Islet of Langerhans (tissue), 1 donor: ENCODE results near the gene MRPS12.
"Not testable (repeated sequence)": the region's sequence is repeated elsewhere in the genome, so short reads cannot be mapped to it uniquely, and the experiment has no call there.

ENCODE experiments used
- FAIRE-seq: peaks from one replicate; lab custom pipeline; 2011; peaks lifted over from hg19 to GRCh38; lab: Jason Lieb, UNC

Gene MRPS12

DNA sequence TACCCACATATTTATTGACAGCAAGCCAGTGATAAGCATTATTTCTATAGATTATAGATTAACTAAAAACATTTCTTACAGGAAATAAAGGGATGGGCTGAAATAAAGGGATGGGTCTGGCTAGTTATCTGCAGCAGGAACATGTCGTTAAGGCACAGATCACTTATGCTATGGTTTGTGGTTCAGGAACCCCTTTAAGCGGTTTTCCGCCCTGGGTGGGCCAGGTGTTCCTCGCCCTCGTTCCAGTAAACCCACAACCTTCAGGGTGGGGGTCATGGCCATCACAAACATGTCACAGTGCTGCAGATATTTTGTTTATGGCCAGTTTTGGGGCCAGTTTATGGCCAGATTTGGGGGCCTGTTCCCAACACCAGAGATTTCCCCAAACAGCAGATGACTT lies 10.7 kb downstream of the MRPS12 start:
- FAIRE-seq, result not testable (repeated sequence)

DNA sequence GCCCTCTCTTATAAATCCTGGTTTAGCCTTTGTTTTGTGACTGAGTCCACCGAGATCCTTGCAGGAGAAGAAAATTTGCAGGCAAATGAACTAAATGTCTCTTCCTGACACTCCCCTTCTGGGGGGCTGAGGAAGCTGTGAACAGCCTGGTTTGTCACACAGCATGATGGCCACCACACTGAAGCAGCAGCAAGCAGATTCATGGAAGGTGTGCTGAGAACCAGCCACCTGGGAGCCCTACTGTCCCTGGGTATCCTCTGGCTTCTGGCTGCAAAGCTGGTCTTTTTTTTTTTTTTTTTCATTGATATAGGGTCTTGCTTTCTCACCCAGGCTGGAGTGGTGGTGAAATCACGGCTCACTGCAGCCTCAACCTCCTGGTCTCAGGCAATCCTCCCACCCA lies 11.2 kb downstream of the MRPS12 start:
- no peak for FAIRE-seq

DNA sequence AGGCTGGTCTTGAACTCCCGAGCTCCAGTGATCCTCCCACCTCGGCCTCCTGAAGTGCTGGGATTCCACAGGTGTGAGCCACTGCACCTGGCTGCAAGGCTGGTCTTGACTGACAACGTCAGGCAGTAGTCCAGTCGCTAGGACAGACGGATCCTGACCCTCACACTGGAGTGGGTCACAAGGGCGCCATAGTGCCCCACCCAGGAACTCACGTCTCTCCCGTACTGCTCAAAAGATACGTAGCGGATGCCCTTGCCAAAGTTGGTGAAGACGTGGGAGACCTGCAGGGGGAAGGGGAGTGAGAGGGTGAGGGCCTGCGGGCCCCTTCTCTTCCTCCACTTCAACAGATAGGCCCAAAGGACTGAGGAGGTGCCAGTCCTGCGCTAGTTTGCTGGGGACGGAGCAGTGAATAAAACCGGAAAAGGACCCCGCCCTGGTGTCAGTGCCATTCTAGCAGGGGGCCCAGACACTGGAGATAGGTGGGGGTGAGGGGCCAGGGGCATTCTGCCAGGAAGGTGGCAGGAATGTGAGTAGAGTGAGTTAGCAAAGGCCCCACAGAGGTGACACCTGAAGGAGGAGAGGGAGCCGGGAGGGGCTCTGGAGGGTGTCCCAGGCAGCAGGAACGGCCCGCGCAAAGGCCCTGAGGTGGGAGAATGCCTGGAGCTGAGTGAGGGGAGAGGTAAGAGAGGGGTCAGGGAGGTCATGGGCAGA lies 11.9 kb downstream of the MRPS12 start:
- FAIRE-seq, result no peak

DNA sequence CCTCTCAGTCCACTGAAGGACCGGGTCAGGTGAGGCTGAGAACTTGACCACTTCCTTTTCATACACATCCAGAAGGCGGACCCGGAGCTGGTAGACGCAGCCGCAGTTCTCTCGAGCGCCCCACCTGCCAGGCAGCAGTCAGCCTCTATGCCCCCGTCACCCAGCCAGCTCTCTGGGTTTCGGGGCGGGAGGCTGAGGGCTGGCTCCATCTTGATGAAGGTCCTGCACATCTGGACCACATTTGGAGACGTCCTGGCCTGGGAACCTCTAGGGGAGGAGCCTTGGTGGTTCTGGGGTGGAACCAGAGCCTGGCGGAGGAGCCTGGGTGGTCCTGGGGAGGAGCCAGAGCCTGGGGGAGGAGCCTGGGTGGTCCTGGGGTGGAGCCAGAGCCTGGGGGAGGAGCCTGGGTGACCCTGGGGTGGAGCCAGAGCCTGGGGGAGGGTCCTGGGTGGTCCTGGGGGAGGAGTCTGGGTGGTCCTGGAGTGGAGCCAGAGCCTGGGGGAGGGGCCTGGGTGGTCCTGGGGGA lies 14.3 kb downstream of the MRPS12 start:
- FAIRE-seq, result no peak

DNA sequence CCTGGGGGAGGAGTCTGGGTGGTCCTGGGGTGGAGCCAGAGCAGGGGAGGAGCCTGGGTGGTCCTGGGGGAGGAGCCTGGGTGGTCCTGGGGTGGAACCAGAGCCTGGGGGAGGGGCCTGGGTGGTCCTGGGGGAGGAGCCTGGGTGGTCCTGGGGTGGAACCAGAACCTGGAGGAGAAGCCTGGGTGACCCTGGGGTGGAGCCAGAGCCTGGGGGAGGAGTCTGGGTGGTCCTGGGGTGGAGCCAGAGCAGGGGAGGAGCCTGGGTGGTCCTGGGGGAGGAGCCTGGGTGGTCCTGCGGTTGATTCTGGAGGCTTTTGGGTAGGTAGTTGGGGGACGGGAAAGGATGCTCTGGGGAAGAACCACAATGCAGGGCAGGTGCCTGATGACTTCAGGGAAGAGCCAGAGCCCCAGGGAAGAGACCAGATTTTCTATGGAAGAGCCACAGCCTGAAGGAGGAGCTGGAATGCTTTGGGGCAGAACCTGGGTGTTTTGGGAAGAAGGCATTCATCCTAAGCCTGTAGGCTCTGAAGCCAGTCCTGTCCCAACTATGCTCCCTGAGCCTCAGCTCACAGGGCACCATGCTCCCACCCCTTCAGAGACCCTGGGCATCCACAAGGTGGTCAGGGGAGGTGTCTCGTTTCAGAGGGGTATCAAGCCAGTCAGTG lies 15.0 kb downstream of the MRPS12 start:
- FAIRE-seq, result no peak

DNA sequence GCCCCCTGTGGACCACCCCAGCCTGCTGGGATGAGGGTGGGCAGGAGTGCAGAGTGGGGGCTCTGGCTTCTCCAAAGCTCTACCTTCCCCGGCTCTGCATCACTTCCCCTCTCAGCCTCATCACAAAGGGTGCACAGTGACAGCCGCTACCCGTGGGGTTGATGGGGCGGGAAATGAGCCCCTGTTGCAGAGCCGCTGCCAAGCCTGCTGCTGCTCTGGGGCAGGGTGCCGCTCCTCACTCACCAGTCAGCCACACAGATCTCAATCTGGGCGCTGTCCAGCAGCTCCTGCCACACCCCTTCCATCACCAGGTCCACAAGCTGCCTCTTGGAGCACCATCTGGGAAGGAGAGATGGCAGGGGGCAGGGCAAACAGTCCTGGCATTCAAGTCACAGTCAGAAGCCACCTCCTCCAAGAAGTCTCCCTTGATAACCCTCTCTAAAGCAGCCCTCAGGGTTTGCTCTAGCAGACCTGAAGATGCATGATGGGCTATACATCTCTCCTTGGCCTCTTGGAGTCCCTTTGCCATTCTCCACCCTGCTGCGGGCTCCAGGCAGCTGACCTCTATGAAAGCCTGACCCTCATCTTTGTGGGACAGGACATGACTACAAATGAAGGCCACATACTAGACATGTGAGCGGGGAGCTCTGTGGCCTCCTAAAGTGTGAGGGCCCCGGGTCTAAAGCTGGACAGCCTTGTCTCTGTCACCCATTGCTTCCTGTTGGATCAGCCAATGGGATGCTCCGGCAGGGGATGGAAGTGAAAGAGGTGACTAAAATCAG lies 15.7 kb downstream of the MRPS12 start:
- FAIRE-seq, result no peak

DNA sequence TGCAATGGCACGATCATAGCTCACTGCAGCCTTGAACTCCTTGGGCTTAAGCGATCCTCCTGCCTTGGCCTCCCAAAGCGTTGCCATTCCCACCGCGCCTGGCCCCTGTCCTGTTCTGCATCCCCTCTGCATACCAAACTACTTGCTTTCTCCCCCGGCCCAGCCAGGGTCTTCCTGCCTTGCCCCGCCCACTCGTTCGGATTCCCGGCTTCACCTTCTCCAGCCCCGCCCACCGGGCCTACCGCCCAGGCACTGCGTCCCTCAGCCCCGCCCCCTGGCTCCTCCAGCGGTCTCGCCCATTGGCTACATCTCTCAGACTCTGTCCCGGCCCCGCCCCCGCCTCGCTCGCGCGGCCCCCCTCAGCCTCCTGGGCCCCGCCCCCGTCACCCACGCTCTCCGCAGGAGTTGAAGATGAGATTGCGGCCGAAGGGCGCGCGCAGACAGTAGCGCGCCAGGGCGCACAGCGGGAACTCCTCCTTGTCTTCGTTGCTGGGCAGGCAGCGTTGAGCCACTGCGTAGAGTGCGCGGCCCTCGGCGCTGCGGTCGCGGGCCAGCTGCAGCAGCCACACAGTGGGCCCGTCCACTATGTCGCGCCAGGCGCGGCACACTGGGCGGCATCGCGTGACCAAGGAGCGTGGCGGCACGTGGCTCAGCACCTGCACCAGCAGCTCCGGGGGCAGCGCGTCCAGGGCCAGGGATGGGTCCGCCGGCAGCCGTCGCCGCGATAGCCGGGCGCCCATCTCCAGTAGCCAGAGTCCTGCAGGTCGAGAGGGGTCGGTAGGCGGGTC lies 19.0 kb downstream of the MRPS12 start:
- FAIRE-seq, result no peak

DNA sequence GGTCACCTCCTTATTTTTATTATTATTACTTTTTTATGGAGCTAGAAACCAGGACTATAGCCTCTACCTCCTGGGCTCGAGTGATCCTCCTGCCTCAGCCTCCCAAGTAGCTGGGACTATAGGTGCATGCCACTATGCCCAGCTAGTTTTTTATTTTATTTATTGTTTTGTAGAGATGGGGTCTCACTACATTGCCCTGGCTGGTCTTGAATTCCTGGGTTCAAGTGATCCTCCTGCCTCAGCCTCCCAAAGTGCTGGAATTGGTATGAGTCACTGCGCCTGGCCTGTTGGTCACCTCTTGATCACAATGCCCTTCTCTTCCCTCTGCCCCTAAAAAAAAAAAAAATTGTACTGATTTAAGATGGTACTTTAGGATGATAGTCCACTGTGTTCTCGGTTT lies 20.4 kb downstream of the MRPS12 start:
- no peak for FAIRE-seq

DNA sequence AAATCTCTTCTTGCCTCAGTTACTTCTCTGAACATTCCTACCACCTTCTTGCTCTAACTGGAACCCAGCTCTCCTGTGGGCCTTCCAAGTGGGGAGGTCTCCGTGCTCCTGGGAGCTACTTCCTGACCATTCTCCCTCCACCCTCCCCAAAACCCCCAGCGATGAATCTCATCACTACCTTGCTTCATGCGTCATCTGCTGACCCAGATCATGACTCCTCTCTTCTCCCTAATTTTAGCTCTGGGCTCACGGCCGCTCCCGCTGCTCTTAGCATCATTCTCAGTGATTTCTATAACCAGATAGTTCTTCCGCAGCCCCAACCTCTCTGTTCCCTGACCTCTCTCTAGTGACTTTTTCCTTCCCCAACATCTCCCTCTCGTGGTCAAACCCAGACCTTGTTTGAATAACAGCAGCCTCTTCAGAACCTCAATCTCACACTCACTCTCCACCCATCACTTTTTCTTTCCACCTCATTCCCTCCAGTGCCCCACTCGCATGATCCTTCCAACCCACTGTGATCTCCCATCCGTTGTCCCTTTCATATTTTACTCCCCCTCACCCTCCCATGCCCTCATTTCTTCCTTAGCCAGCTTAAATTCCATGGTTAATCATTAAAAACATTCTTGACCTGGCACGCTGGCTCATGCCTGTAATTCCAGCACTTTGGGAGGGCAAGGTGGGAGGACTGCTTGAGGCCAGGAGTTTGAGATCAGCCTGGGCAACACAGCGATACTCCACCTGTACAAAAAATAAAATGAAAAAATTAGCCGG lies 21.8 kb downstream of the MRPS12 start:
- FAIRE-seq, result no peak

DNA sequence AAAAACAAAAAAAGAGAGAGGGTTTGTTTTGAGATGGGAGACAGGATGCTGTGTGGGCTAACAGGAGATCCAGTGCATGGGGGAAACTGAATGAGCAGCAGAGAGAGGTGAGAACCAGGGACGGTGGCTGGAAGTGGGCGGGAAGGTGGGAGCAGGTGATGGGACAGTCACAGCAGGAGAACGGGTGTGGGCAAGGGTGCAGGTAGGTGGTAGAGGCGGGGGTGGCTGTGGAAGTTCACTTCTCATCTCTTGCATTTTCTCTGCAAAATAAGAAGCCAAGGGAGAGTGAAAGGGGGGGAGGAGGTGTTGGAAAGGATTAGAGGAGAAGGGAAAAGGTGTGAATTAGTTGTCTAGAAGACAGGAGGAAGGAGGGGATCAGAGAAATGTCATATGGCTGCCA lies 22.9 kb downstream of the MRPS12 start:
- FAIRE-seq, result no peak

DNA sequence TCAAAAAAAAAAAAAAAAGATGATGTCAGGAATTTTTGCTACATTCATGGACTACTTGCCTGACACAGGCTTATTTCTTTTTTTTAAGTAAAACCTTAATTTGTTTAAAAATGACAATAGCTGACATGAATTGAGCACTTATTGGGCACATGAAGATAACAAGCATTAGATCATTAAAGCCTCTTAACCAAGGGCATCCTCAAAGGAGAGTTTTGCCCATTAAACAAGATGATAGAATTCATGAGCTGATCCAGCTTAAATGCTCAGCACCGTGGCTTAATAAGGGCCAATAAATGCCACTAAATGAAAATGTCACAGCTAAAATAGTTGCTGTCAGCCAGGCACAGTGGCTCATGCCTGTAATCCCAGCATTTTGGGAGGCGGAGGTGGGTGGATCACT lies 25.5 kb downstream of the MRPS12 start:
- FAIRE-seq, result no peak

DNA sequence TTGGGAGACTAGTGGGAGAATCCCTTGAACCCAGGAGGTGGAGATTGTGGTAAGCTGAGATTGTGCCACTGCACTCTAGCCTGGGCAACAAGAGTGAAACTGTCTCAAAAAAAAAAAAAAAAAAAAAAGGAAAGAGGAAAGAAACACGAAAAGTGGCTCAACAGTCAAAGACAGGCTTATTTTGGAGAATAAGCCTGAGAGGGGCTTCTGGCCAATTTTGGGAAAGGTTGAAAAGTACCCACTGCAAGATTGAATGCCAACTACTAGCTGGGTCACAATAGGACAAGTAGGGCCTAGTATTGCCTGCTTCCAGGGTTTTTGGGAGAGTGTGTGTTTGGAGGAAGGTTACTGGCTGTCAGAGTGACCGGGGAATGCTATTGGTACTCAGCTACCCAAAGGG lies 27.6 kb downstream of the MRPS12 start:
- FAIRE-seq, result no peak

DNA sequence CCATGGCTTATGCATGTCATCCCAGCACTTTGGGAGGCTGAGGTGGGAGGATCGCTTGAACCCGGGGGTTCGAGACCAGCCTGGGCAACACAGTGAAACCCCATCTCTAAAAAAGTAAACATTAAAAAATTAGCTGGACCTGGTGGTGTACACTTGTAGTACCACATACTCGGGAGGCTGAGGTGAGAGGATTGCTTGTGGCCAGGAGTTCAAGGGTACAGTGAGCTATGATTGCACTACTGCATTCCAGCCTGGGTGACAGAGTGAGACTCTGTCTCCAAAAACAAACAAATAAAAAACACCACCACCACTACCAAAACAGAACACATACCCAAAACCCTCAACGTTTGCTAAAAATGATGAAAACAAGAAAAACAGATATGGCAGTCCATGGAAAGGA lies 28.9 kb downstream of the MRPS12 start:
- FAIRE-seq, result no peak

DNA sequence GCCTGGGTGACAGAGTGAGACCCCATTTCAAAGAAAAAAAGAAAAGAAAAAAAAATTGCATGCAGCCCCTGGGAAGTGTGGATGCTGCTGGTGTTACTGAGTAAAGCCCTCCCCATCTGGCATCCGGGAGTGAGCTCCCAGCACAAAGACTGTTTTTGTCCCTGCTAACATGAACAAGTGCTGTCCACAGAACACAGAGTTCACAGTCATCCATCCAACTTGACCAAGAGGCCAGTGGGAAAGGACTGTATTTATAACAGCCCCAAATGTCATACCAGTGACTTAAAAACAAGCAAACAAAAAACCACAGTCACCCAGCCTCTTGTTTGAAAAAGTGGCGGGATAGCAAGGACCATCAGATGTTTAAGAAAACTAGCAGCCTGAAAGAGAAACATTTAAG lies 34.0 kb downstream of the MRPS12 start:
- FAIRE-seq, result no peak

DNA sequence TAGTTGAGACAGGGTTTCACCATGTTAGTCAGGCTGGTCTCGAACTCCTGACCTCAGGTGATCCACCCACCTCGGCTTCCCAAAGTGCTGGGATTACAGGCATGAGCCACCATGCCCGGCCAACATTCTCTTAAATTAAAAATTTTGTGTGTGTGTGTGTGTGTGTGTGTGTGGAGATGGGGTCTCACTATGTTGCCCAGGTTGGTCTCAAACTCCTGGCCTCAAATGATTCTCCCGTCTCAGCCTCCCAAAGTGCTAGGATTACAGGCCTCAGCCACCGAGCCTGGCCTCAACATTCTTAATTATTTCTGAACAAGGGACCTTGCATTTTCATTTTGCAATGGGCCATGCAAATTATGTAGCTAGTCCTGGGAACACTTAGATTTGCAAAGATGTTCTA lies 35.4 kb downstream of the MRPS12 start:
- not testable (repeated sequence) for FAIRE-seq

DNA sequence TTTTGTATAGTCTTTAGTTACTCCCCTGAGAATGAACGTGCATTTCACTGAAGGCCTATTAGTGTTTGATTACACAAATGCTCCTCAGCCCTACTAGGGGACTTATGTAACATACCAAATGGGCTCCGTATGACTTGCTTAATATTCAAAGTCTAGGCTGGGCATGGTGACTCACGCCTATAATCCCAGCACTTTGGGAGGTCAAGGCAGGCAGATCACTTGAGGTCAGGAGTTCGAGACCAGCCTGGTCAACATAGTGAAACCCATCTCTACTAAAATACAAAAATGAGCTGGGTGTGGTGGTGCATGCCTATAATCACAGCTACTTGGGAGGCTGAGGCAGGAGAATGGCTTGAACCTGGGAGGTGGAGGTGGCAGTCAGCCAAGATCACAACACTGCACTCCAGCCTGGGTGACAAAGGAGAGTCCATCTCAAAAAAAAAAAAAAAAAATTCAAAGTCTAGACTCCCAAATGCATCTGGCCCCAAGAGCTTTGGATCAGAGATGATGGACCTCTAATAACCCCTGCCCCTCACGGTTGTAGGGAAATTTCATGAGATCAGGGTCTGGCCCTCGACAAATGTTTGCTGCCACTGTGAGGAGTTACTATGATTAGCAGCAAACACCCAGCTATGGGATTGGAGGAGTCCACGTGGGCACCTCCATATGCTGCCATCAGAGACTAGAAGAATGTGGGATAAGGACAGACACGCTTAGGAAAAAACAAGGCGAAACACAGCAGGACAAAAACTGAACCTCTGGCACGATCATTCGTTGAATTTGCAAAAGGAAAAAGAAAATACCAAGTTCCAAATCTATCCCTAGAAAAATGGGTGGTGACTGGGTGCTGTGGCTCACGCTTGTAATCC lies 40.2 kb downstream of the MRPS12 start:
- no peak for FAIRE-seq

DNA sequence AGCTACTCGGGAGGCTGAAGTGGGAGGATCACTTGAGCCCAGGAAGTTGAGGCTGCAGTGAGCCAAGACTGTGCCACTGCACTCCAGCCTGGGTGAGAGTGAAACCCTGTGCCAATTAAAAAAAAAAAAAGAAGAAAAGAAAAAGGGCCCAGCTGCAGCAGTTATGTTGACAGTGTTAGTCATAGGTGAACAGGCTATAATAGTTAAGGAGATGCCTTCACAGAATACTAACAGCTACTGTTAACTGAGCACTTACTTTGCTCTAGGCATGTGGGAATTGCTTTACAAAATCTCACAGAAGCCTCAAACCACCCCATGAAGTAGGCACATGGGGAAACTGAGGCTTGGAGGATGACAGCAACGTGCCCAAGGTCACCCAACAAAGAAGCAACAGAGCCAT lies 40.9 kb downstream of the MRPS12 start:
- no peak for FAIRE-seq

DNA sequence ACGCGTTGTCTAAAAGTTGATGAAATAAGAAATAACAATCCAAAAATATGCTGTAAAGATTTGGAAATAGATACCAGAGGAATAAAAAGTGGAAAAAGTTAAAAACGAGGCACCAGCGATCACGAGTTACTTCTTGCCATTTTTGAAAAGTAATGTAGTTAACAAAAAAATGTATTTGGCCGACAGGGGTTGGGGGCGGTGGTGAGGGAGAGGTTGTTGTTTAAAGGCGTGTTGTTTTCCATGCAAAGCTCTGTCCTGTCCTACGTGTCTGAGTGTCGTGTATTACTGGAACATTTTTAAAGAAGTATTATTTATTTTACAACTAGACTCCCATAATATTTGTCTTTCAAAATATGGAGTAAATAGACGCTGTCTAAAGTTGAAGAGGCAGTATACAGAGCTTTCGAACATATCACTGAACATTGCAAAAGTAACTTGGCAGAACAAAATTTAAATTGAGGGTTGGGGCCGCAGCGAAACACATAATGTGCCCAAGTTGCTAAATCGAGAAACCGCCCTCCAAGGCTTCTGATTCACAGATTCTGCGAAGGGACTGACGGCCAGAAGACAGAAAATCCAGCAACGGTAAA lies 44.0 kb downstream of the MRPS12 start:
- FAIRE-seq, result no peak

DNA sequence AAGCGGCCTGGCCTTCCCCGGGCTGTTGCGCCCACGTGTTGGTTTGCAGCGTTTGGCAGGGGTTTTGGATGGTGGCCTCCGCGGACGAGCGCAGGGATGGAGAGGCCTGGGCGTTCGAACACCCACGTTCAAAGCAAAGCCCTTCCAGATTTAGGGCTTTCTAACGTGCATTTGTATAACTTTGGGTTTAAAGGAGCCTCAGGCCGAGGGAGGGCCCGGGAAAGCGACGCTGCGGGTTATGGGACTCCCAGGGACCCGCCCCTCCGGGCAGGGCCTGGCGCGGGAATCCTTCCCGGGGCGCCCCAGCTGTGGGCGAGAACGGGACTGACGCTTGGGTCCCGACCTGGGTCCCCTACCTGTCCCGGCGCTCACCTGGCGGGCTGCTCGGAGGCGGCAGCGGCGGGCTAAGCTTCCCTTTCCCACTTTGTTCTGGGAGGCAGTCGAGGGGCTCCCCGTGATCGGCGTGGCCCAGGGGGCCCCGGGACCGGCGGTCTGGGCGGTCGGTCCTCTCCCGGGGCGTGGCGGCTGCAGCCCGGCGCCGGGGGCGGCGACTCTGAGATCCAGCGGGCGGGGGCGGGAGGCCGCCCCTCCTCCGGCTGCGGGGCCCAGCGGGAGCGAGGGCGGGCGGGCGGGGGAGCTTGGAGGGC lies 44.6 kb downstream of the MRPS12 start, which contains the start of gene FBXO17:
TSS of gene FBXO17 (minus strand) at position 529 of the 647 bp plus-strand sequence. CDS start 25,423 bp downstream, outside the sequence.
- FAIRE-seq, result no peak
